Non-pigmented ciliary epithelial cell (primary cell): Measurements from ENCODE around the gene ADAMTS16.

Experiments
- DNase-seq: peaks from one replicate; pipeline ENCODE4 v3.0.0-alpha.2; 2010; ENCODE audit warnings: low read depth

ADAMTS16 gene

GRCh38 chr5:5290674-5291334 lies 150.7 kb downstream of the ADAMTS16 start:
- no peak for DNase-seq

DNA sequence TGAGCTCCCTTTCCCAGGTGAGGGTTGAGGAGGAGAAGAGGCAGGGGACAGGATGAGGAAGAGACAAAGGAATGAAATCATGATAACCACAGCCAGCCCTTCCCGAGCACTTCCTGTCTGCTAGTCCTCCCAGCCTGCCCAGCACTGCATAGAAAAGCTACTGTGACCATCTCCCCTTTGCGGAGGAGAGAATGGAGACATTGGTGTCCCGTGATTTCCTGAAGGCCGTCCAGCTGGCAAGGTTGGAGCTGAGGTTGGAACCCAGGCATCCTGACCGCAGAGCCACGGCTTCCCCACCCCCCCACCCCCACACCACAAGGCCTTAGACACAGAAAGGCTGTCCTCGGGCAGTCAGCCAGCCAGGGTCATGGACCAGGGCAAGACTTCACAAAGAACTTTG lies 151.2 kb downstream of the ADAMTS16 start:
- no peak for DNase-seq

GRCh38 chr5:5293029-5293428 lies 152.9 kb downstream of the ADAMTS16 start:
- no peak for DNase-seq

GRCh38 chr5:5294429-5294828 lies 154.3 kb downstream of the ADAMTS16 start:
- no peak for DNase-seq

DNA sequence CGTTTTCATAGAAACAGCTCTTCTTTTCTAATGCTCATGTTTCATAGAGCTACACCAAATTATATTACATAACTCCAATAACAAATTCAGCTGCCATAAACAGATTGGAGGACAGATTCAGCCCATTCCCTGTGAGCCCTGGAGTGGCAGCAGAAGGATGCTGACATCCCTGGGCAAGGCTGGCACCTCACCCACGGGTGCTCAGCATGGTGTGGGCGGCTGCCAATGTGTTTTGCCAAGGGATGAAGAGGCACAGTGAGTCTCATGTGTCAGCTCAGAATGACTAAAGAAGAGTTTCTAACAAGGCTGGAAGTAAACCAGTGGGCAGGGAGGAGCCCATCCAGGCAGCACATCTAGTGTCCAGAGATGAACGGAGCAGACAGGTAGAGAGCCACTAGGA lies 155.2 kb downstream of the ADAMTS16 start:
- DNase-seq = no peak

DNA sequence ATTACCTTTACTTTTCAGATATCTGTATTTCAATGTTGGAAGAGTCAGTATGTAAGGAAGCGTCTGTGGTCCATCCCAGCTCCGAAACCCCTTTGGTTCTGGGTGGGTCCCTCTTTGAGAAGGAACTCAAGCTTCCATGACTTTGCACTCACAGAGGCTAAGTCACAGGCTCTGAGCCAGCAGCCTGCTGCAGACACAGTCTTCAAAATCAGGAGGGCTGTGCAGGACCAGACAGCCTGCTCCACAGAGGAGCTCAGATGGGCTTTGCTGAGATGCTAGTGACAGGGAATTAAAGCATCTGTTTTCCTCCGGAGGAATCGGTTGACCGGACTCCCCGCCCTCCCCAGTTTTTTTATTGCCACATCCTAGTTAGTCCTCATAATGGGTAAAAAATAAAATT lies 155.9 kb downstream of the ADAMTS16 start:
- DNase-seq = no peak

DNA sequence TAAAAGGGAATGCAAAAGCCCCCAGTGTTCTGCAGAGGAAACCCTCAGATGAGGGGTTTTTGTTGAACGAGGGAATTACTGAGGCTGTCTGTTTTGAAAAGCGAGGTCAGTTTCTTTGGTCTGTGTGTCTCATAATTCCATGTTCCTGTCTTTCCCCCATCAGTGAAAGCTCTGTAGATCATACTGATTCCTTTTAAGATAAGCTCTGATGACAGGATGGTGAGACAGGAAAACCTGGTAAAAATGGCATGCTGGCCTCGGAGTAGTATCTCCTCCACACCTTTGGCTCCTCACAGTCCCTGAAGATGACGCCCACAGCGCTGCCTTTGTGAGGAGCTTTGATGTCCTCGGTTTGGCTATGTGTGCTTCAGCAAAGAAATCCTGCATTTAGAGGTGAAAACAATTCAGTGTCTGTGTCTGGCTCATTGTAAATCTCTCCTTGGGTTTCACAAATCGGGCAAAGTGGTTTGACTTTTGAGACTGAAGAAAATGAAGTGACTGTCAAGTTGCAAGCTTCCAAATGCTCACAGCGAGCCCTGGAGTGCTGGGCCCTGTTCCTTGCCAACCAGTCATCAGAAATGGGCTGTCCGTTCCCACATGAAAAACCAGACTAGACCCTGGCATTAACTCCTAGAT lies 157.4 kb downstream of the ADAMTS16 start:
- DNase-seq = no peak

GRCh38 chr5:5298068-5298633 lies 158.0 kb downstream of the ADAMTS16 start:
- no peak for DNase-seq

DNA sequence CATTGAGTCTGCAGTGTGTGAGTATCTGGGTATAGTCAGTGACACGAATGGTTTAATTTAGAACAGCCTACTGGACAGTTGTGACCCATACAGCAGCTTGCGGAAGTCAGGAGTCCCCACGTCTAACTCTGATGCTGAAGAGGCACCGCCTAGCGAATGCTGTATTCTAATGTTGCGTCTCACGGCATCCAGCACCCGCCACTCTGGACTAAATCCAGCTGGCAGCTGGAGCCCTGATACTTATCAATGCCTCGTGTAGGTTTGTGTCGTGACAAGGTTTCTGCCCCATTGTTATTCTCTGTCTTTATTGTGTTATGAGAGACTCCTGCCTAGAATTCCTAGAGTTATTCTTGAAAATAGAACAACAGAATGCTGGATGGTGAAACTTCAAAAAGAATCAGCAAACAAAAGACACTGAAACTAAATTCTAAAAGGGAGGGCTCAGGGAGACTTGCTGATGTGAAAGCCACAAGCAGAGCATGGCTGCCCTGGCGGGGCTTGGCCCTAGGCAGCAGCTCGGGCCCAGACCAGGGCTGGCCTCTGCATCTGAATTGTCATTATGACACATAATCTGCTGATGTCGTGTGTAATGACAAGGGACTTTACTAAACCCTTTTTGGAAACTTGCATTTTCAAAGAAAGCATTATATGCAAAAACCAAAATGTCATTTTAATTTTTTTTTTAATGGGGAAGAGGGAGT lies 158.9 kb downstream of the ADAMTS16 start:
- no peak for DNase-seq

DNA sequence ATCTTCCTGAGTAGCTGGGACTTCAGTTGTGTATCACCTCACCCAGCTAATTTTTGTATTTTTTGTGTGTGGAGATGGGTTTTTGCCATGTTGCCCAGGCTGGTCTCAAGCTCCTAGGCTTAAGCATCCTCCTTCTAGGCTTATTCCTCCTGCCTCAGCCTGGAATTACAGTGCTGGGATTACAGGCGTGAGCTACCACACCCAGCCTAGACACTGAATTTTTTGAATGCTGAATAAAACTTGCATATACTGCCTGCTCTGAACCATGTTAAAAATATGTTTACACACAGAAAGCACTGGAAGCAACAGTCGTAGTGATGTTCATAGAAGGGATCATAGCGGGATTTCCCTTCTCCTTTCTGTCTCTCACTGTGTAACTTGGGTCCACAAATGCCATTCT lies 161.0 kb downstream of the ADAMTS16 start:
- no peak for DNase-seq

- no peak for DNase-seq
Observed at GRCh38 chr5:5302201-5302600, 162.1 kb downstream of the ADAMTS16 start.

DNA sequence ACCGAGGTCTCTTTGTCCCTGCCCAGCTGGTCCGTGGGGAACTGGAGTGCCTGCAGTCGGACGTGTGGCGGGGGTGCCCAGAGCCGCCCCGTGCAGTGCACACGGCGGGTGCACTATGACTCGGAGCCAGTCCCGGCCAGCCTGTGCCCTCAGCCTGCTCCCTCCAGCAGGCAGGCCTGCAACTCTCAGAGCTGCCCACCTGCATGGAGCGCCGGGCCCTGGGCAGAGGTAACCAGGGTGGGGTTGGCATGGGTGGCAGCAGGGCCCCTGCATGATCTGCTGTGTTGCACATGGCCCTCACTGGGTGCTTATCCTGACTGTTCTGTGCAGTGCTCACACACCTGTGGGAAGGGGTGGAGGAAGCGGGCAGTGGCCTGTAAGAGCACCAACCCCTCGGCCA lies 163.1 kb downstream of the ADAMTS16 start:
- no peak for DNase-seq

- DNase-seq = no peak
Observed at GRCh38 chr5:5304361-5305020, 164.4 kb downstream of the ADAMTS16 start.

GRCh38 chr5:5306696-5307095 lies 166.6 kb downstream of the ADAMTS16 start:
- DNase-seq = no peak

DNA sequence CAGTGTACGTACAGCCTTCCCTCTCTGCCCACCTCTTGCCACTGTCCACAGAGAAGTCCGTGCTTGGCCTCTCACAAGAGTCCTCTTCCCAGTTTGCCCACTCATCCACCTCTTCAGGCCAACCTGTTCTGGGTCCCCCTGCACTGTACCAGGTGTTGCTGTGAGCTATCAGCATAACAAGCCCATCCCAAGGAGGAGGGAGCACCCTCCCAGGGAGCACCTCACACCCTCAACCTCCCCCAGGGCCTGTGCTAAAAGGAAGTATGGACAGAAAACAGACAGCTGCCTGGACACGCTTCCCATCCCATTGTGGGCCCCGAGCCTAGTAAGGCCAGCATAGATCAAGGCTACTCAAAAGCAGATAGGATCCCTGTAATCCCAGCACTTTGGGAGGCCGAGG lies 168.2 kb downstream of the ADAMTS16 start:
- DNase-seq = no peak

DNA sequence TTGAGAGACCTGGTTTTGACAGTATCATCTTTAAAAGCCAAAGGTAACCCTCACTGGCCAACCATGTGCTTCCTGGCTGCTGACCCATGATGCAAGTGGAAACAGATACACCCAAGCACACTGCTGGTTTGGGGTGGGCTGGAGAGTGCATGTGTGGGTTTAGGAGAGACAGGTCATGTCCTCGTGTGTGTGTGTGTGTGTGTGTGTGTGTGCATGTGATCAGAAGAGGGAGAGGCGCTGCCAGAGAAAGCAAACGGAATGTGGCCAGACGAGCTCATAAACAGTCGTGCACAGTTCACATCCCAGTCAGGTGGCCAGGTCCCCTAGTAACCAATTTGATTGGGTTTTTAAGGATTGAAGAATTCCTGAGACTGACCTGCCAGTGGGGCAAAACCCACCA lies 169.5 kb downstream of the ADAMTS16 start:
- DNase-seq = no peak

- DNase-seq = peak; percentile 43
Observed at GRCh38 chr5:5313101-5313635, 173.0 kb downstream of the ADAMTS16 start.

GRCh38 chr5:5314166-5314565 lies 174.0 kb downstream of the ADAMTS16 start:
- DNase-seq = no peak

- DNase-seq = no peak
Observed at GRCh38 chr5:5314626-5315025, 174.5 kb downstream of the ADAMTS16 start.

DNA sequence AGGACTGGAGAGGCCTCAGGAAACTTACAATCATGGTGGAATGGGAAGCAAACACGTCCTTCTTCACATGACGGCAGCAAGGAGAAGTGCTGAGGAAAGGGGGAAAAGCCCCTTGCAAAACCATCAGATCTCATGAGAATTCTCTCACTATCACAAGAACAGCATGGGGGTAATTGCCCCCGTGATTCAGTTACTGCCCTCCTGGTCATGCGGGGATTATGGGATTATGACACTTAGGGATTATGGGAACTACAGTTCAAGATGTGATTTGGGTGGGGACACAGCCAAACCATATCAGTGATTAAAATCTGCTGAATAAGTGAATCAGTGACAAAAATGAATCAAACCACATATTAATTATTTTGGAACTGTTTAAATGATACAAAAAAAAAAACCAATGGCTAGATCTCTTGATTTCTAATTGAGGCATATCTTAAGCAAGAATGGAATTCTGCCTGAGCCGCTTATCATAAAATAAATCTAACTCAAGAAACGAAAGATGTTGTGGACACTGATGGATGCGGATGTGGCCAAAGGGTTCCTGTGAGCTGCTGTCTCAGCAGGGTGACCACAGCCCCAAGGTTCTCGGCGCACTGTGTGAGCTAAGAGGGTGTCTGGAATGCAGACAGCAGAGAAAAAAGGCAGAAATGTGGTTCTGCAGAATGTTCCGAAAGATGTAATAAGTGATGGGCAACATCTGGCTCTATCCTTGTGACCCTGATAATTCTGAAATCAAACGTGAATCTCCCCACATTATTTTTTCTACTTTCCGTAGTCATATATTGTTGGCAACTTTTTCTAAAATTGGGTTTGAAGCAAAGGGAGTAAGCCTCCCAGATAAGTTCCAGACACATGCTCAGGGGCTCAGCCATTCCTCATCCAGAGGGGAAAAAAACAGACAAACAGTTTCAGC lies 175.2 kb downstream of the ADAMTS16 start:
- no peak for DNase-seq

- DNase-seq = no peak
Observed at GRCh38 chr5:5316334-5316733, 176.2 kb downstream of the ADAMTS16 start.
